DMS153 treated with DMSO at 0.1 percent for 48 hours (cell line): Measurements from ENCODE around the gene MVK.
"Not testable (repeated sequence)": the region's sequence is repeated elsewhere in the genome, so short reads cannot be mapped to it uniquely, and the experiment has no call there.

Experiments used
- DNase-seq: peaks from one replicate; lab custom pipeline; 2025; ENCODE audit not compliant: unreplicated experiment; lab: John Stamatoyannopoulos, UW

Gene MVK

GRCh38 chr12:109588461-109589239, 15.1 kb downstream of the MVK start:
- no peak for DNase-seq

GRCh38 chr12:109589240-109589590, 15.6 kb downstream of the MVK start:
- no peak for DNase-seq

GRCh38 chr12:109589691-109590245, 16.2 kb downstream of the MVK start:
- DNase-seq = no peak

GRCh38 chr12:109590566-109590965, 17.0 kb downstream of the MVK start:
- no peak for DNase-seq

- DNase-seq = no peak
These were observed 17.4 kb downstream of the MVK start for GRCh38 chr12:109591041-109591440.

GRCh38 chr12:109592195-109592904, 18.8 kb downstream of the MVK start:
- DNase-seq = no peak

GRCh38 chr12:109592905-109593272, 19.3 kb downstream of the MVK start:
- no peak for DNase-seq

- DNase-seq = no peak
These were observed 21.1 kb downstream of the MVK start for GRCh38 chr12:109594556-109595317.

- no peak for DNase-seq
These were observed 21.8 kb downstream of the MVK start for GRCh38 chr12:109595321-109595902.

GRCh38 chr12:109596418-109597244, 23.0 kb downstream of the MVK start:
- DNase-seq = no peak

- DNase-seq = no peak
These were observed 23.8 kb downstream of the MVK start for GRCh38 chr12:109597414-109597794.

- peak; percentile 76 for DNase-seq
These were observed 24.3 kb downstream of the MVK start for GRCh38 chr12:109597795-109598427.

- DNase-seq = no peak
These were observed 24.8 kb downstream of the MVK start for GRCh38 chr12:109598428-109598854.

- no peak for DNase-seq
These were observed 25.5 kb downstream of the MVK start for GRCh38 chr12:109599087-109599486.

- DNase-seq = no peak
These were observed 26.9 kb downstream of the MVK start for GRCh38 chr12:109600481-109600880.

- DNase-seq = no peak
These were observed 27.4 kb downstream of the MVK start for GRCh38 chr12:109600995-109601394.

- DNase-seq = no peak
These were observed 28.0 kb downstream of the MVK start for GRCh38 chr12:109601557-109601956.

- DNase-seq = not testable (repeated sequence)
These were observed 28.5 kb downstream of the MVK start for GRCh38 chr12:109602132-109602531.

- DNase-seq = no peak
These were observed 30.6 kb downstream of the MVK start for GRCh38 chr12:109604132-109604585.

- DNase-seq = peak; percentile 11
These were observed 31.4 kb downstream of the MVK start for GRCh38 chr12:109605016-109605415.
